ENCODE data around the gene RASGRP4. TPM values are rescaled to one million over a fixed set of nuclear protein-coding genes. Genes with fewer than 3 reads are reported as not detected.
A peak's percentile ranks its signal among the peaks of the same experiment; 100 is the strongest.
"Not testable (repeated sequence)": the region's sequence is repeated elsewhere in the genome, so short reads cannot be mapped to it uniquely, and the experiment has no call there.

RASGRP4 gene
- total RNA-seq, 1 donor from 2014 or later = not detected

- no peak for TF ChIP-seq CTCF (IDR thresholded peaks at IDR 0.05)
- Mint-ChIP-seq H3K4me1 (ENCODE audit: unreplicated experiment) (peaks cover 24% of the 10 kb centered on the region), H3K4me3 (ENCODE audit: unreplicated experiment) (peak overlapping the region; percentile 100), H3K27me3 (ENCODE audit: unreplicated experiment) (peaks cover 13% of the 10 kb centered on the region), H3K27ac (ENCODE audit: unreplicated experiment) (peak overlapping the region; percentile 96), H3K9me3 (ENCODE audit: unreplicated experiment) (no peaks in the 10 kb centered on the region), H3K36me3 (ENCODE audit: unreplicated experiment) (no peaks in the 10 kb centered on the region)
- DNase-seq (ENCODE audit: extremely low spot score, unreplicated experiment) = no peak
Measured at GRCh38 chr19:38373907-38374331, 52.1 kb downstream of the RASGRP4 start.

- Mint-ChIP-seq H3K4me1 (ENCODE audit: unreplicated experiment) (peaks cover 18% of the 10 kb centered on the region), H3K27ac (ENCODE audit: unreplicated experiment) (no peak overlapping the region), H3K36me3 (ENCODE audit: unreplicated experiment) (no peaks in the 10 kb centered on the region), H3K27me3 (ENCODE audit: unreplicated experiment) (peaks cover 13% of the 10 kb centered on the region), H3K4me3 (ENCODE audit: unreplicated experiment) (no peak overlapping the region), H3K9me3 (ENCODE audit: unreplicated experiment) (no peaks in the 10 kb centered on the region)
- TF ChIP-seq CTCF (IDR thresholded peaks at IDR 0.05) = no peak
- no peak for DNase-seq (ENCODE audit: extremely low spot score, unreplicated experiment)
Measured at GRCh38 chr19:38371081-38371480, 54.9 kb downstream of the RASGRP4 start.

GRCh38 chr19:38370299-38370698, 55.7 kb downstream of the RASGRP4 start:
- no peak overlapping the region for H3K4me3 Mint-ChIP-seq (ENCODE audit: unreplicated experiment)
- TF ChIP-seq CTCF (IDR thresholded peaks at IDR 0.05) = no peak
- H3K27me3 Mint-ChIP-seq (ENCODE audit: unreplicated experiment) = peaks cover 13% of the 10 kb centered on the region
- no peaks in the 10 kb centered on the region for H3K36me3 Mint-ChIP-seq (ENCODE audit: unreplicated experiment)
- peaks cover 10% of the 10 kb centered on the region for H3K4me1 Mint-ChIP-seq (ENCODE audit: unreplicated experiment)
- no peak overlapping the region for H3K27ac Mint-ChIP-seq (ENCODE audit: unreplicated experiment)
- DNase-seq (ENCODE audit: extremely low spot score, unreplicated experiment) = no peak
- no peaks in the 10 kb centered on the region for H3K9me3 Mint-ChIP-seq (ENCODE audit: unreplicated experiment)

GRCh38 chr19:38369584-38369983, 56.4 kb downstream of the RASGRP4 start:
- no peak for TF ChIP-seq CTCF (IDR thresholded peaks at IDR 0.05)
- DNase-seq (ENCODE audit: extremely low spot score, unreplicated experiment) = no peak
- Mint-ChIP-seq H3K27me3 (ENCODE audit: unreplicated experiment) (peaks cover 13% of the 10 kb centered on the region), H3K4me1 (ENCODE audit: unreplicated experiment) (peaks cover 3% of the 10 kb centered on the region), H3K27ac (ENCODE audit: unreplicated experiment) (no peak overlapping the region), H3K36me3 (ENCODE audit: unreplicated experiment) (no peaks in the 10 kb centered on the region), H3K4me3 (ENCODE audit: unreplicated experiment) (no peak overlapping the region), H3K9me3 (ENCODE audit: unreplicated experiment) (no peaks in the 10 kb centered on the region)

GRCh38 chr19:38367041-38367440, 59.0 kb downstream of the RASGRP4 start:
- Mint-ChIP-seq H3K4me1 (ENCODE audit: unreplicated experiment) (peaks cover 4% of the 10 kb centered on the region), H3K4me3 (ENCODE audit: unreplicated experiment) (no peak overlapping the region), H3K27me3 (ENCODE audit: unreplicated experiment) (peaks cover 13% of the 10 kb centered on the region), H3K36me3 (ENCODE audit: unreplicated experiment) (no peaks in the 10 kb centered on the region), H3K9me3 (ENCODE audit: unreplicated experiment) (no peaks in the 10 kb centered on the region), H3K27ac (ENCODE audit: unreplicated experiment) (no peak overlapping the region)
- TF ChIP-seq CTCF (IDR thresholded peaks at IDR 0.05) = no peak
- DNase-seq (ENCODE audit: extremely low spot score, unreplicated experiment) = no peak

- peaks cover 11% of the 10 kb centered on the region for H3K4me1 Mint-ChIP-seq (ENCODE audit: unreplicated experiment)
- H3K9me3 Mint-ChIP-seq (ENCODE audit: unreplicated experiment); H3K36me3 Mint-ChIP-seq (ENCODE audit: unreplicated experiment); H3K27ac Mint-ChIP-seq (ENCODE audit: unreplicated experiment); DNase-seq (ENCODE audit: extremely low spot score, unreplicated experiment): not testable (repeated sequence)
- H3K4me3 Mint-ChIP-seq (ENCODE audit: unreplicated experiment) = peak overlapping the region; percentile 78
- peaks cover 26% of the 10 kb centered on the region for H3K27me3 Mint-ChIP-seq (ENCODE audit: unreplicated experiment)
Measured at GRCh38 chr19:38362946-38363688, 62.9 kb downstream of the RASGRP4 start.
